Stimulated activated CD4-positive, alpha-beta T cell treated with anti-CD3 and anti-CD28 coated beads, Interleukin-12 subunit alpha, Interleukin-12 subunit beta, amount 100 ng/mL, for 48 hours (primary cell): ENCODE results near the gene CMIP.

Experiments used
- DNase-seq, 3 donors: peaks; one replicate each; pipeline ENCODE4 v3.0.0-alpha.2; 2020; ENCODE audit warnings: low read depth in 2 of 3, low spot score in 1 of 3

The CMIP gene

DNA sequence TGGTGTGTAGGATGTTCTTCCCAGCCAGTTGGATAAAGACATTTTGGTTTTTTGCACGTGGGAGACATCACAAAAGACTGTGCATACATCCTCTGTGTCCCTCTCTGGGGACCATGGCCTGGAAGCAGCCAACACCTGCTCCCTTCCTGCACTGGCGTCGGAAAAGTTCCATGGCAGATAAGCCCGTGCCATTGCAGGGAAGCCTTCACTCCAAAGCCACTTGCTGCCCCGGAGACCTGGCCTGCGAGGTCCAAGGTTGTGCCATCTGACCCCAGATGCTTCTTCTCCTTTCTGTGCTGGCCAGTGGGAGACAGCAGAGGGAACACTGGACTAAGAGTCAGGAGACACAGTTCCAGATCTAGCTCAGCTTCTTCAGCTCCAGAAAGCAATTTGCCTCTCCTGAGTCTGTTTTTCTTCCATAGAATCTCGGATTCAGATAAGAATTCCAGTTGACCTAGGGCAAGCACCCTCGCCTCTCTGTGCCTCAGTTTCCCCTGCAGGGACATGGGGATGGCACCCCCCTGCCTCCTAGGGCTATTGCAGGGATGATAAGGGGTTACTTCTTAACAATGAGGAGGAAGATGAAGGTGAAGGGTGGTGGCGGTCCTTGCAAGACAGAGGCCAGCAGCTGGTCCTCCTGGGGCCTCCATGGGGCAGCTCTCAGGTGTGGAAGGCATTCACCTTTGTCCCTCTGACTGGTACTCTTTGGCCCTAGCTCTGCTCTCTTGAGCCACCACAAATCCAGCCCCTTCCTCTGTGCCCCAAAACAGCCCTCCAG lies 134.2 kb downstream of the CMIP start:
- no peak for DNase-seq

DNA sequence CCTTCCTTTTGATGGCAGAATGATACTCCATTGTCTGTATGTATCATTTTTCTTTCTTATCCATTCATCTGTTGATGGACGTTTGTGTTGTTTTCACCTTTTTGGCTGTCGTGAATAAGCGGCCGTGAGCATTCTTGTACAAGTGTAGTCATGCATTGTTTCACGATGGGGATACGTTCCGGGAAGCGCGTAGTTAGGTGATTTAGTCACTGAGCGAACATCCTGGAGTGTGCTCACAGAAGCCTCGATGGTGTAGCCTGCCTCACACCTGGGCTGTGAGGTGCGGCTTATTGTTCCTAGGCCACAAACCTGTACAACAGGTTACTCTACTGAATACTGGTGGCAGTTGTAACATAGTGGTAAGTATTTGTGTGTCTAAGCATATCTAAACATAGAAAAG lies 136.5 kb downstream of the CMIP start:
- DNase-seq: no peak

DNA sequence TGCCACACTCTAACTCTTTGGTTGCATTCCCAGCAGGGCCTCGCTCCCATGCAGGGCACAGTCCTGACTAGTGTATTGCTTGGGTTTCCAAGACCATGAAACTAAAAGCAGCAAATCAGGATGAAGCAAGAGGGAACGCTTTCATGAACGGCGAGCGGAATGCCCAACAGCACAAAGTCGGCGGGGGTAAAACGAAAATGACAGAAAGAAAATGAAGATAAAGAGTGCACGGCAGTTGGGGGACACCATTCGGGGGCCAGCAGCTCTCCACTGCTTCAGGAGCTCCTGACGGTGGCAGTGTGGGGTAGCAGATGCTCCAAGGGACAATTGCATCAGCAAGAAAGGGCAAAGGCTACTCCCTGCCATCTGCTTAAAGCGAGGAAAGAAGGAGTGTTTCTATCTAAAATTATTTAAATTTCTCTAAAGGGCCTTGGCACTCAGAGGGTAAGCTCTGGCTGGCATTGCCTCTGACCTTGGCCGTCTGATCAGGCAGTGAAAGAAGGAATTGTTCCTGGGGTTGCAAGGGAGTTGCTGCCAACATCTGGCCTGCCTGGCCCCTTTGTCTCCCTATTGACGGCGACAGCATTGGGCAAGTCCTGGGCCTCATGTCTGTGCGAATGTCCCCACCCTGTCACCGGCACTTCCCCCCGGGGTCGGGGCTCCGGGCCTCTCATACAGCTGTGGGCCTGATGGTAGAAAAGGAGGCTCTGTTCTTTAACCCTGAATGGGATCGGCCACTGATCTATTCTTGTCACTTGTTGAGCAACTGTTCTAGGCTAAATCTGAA lies 138.2 kb downstream of the CMIP start:
- DNase-seq: no peak

DNA sequence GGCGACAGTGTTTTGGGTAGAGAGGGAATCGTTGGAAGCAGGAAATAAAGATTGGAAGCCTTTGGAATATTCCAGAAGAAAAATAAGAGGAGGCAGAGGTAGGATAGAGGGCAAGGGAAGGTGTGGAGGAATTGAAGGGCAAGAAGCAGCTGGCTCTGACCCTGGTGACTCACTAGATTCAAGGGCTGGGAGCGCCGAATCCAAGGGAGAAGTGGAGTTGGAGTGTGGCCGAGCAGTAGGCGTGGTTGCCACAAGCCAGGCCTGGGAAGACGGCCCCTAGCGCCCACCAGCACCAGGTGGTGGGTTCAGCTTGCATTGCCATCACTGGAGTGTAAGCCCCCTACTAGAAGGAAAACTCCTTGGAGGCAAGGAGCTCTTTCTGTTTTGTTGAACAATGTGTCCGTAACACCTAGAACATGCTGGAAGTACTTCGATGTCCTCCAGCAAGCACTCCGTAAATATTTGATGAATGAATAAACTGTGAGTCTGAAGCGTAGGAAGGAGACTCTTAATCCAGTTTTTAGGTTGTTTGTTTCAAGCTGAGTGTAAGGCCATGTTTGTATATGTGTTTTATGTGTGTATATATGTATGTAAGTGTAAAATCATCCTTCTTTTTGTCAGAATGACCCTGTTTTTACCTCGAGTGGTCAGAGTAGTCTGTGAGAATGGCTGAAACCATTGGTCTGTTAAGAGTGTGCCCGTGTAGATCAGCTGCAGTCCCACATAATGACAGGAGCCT lies 139.5 kb downstream of the CMIP start:
- DNase-seq: no peak

DNA sequence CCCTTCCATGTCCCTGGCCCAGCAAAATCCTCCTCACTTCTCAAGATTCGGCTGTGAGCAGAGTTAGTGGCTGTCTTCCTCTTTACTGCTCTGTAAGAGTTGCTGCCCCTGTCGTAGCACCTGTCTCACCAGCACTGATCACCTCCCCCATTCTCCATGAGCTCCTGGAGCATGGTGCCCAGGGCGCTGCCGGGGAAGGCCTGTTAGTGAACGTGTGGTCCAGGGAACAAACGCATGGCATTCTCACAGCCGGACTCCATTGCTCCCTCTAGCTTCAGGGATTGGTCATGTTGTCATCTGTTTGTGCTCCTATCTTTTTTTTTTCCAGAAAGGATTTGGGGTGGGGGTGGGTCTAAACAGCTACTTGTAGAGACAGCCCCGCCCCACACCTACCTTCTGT lies 141.2 kb downstream of the CMIP start:
- DNase-seq: no peak

DNA sequence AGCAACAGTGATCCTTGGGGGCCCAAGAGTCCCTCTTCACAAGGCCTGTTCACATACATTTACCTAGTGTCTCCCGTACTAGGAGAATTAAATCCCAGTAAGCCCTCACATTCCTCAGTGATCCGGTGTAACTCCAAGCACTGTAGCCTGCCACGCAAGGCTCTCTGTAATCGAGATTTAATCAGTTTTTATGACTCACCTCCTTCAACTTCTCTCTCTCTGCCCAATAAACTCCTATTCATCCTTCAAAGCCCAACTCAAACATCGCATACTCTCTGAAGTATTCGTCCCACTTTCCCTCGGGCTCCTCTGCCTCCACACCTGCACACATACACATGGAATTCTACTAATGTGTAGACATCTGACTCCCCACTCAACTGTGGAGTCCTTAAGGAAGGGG lies 141.8 kb downstream of the CMIP start:
- DNase-seq: no peak

DNA sequence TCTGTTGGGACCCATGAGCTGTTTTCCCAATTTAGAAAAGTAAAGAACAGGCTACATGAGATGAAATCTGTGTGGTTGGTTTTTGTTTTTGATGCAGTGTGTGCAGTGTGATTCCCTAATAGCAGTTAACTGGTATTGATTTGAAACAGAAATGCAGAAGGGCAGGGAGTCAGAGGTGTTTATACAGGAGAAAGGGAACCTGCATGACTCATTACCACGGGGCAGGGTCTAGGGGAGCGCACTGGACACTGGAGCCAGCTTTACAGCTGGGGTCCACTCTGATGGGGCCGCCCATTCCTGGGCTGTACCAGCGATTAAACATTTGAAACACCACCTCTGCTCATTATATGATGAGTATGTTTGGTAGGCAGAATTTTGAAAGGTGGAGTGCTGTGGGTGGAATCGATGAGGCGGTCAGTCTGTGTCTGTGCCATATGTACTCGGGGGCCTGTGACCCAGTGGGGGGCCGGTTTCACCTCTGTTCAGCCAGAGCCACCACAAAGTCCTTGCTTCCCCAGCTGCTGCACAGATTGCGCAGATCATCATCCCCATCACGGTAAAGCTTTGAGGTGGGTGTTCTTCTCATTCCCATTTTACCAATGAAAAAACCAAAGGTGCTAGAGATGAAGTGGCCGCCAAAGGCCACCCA lies 142.5 kb downstream of the CMIP start:
- no peak for DNase-seq

DNA sequence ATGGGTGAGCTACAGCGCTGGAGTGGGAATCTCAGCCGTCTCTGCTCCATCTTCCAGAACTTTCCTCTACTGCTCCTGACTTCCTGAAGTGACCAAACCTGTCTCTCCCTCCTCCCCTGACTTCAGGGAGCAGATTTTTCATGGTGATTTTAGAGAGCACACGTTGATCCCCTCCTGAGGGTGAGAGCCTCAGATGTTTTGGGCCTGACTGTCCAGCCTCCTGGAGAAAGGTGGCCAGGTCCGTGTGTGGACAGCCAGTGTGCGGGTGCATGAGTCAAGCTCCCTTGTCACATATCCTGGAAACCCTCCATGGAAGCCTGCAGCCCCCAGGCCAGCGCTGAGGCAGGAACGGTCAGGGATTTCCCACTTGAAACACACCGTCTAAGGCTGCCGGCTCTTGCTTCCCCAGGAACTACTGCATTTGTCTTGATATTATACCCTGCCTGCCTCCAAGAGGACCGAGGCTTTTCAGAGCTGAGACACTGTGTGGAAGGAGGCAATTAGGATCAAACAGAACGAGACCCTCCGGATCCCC lies 143.1 kb downstream of the CMIP start:
- DNase-seq: no peak

DNA sequence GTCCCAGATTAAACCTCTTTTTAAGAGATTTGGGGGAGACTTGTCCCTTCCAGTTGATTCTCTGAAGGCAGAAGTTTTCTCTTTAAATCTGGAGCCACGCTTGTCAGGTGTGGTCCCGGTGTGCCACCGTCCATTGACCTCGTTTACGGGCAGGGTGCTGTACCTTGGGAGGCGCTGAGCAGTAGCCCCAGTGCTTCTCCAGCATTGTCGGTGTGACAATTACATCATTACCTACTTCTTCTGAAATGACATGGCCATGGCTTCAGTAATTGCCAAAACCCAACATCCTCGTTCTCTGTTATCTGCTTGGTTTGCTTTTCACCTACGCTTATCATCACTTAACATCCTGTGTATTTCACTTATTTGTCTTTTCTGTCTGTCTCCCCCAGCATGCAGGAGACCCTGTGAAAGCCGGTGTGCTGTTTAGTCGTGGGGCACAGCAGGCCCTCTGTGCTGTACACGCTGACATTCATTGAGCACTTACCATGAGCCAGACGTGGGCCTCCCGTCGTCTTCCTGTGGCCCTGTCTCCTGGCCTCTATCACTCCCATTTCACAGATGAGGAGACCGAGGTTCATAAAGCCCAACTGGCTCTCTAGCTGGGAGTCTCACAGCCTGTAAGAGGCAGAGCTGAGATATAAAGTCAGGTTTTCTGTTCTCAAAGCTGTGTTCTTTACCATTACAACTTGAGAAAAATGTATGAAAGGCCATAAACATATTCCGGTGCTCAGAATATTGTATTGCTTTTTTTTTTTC lies 143.9 kb downstream of the CMIP start:
- no peak for DNase-seq

DNA sequence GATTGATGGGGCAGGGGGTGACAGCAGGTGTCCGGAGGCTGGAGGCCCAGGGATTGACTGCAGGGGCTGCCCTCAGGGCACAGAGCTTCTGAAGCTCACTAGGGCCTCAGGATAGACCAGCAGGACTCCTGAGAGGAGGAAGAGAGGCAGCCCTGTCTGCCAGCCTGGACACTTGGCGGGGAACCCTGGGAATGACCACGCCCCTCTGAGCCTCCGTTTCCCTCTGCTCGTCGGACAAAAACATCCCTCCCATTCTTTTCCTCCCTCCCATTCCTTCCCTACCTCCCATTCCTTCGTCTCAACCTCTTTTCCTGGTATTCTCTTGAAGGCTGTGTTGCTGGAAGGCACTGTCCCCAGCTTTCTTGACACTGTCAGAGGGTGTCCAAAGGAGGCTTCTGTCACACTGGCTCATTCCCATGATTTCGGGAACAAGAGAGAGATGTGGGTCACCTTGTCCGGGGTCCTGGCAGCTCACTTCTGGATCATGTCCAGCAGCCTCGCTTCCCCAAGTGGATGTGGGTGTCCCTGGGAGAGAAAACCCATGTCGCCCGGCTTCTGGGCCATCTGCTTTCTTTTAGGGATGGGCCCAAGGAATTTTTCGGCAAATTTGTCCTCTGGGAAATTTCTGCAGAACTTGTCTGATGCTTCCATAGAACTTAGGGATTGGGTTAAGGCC lies 145.5 kb downstream of the CMIP start:
- no peak for DNase-seq

DNA sequence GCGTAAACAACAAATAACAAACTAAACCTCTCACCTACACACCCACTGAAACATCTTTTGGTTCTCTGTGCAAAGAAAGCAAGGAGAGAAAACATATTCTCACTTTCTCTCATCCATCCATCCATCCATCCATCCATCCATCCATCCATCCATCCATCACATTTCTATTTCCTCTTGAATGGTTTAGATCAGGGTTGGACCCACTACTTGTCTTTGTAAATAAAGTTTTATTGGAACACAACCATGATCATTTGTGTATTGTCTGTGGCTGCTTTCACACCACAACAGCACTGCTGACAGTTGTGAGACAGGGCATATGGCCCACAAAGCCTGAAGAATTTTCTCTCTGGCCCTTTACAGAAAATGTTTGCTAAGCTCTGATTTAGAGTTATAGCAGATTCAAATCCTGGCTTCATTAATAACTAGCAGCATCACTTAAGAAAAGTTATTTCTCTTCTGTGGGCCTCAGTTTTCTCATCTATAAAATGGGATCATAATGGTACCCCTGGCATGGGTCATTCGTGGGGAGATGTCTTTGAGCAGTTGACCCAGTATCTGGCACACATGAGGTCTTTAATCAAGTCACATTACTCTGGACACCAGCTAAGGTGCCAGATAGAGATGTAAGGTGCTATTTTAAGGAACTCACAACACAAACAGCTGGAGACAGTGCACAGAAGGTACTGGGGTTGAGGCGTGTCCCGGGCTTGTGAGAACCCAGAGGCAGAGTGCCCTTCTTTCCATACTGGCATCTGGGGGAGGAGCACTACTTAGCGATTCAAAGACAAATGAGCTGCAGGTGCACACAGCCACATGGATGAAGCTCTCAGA lies 146.3 kb downstream of the CMIP start:
- DNase-seq: no peak

DNA sequence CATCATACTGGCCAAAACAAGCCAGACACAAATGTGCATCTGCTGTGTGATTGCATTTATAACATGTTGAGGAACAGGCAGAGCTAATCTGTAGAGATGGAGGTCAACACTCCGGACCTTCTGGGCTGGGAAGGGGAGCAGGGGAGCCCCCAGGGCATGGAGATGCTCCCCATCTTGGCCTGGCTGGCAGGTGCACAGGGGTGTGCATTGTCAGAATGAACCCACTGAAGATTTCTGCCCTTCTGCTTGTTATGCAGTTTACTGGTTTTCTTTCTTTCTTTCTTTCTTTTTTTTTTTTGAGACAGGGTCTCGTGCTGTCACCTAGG lies 146.9 kb downstream of the CMIP start:
- DNase-seq: no peak

DNA sequence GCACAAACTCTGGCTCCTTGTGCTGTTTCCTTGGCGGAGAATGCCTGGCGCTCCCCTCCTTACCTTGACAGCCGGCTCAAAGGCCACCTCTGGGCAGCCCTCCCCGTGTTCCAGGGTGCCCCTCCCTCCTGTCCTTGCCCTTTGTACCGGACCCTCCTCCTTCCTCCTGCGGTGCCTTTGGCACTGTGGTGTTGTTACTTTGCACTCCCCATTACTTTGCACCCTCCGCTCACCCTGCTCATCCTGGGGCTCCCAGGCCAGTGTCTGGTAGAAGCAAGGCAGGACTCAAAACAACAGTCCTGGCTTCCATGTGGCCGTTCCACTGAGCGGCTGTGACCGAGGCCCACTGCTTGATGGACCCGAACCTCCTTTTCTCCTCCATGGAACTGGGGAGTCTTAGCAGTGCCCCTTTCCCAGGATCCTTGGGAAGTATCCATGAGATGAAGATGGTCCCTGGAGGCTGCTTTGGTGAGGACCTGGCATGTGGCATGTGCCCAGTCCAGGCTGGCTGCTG lies 147.8 kb downstream of the CMIP start:
- no peak for DNase-seq

DNA sequence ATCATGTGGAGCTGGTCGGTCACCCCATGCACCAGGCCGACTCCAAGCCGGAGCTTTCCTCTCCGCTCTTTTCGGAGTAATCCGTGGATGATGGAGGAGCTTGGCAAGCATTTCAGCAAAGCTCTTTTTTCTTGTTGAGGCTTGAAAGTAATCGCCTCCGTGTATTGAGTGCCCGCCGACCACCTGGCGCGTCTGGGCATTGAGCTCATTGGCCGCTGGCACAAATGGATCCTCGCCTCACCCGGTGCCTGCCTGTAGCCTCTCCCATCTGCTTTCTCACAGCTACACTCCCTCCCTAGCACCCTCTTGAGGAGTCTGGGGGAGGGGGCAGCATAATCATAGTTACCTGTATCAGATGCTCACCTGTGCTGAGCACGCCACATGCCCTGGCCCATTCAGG lies 148.9 kb downstream of the CMIP start:
- no peak for DNase-seq

DNA sequence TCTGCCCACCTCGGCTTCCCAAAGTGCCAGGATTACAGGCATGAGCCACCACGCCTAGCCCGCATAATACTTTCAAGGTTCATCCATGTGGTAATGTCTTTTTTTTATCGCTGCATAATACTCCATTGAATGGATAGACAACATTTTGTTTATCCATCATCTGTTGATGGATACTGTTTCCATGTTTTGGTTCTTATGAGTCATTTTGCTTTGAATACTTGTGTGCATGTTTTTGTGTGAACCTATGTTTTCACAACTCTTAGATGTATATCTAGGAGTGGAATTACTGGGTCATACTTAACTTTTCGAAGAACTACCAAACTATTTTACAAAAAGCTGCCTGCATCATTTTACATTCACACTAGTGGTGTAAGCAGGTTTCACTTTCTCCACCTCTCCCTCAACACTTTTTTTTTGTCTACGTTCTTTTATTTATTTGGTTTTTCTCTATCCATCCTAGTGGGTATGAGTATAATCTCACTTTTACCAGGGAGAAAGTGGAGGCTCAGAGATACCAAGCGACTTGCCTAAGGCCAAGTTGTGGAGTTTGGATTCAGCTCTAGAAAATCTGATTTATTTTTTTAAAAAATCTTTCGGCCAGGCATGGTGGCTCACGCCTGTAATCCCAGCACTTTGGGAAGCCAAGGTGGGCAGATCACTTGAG lies 151.2 kb downstream of the CMIP start:
- DNase-seq: no peak

DNA sequence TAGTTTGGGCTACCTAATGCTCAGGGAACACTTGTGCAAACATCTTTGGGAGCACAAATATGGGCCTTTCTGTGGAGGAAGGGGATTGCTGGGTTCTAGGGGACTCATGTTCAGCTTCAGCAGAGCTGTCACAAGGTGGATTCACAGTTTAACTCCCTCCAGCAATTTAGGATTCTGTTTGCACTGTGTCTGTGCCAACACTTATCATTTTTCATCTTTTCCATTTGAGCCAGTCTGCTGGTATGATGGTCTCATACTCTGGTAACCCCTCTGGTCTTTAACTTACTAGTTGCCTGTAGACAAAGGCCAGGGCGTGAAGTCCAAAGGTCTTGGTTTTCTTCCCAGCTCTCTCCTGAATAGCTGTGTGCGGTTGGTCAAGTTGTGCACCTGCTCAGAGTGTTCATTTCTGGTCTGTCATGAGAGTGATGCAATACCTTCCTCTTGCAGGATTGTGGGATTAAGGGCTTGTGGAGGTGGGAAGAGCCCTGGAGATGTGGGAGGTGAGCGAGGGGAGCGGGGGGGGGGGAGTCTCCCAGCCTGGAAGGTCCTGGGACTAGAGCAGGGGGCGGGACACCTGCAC lies 152.6 kb downstream of the CMIP start:
- DNase-seq: no peak

DNA sequence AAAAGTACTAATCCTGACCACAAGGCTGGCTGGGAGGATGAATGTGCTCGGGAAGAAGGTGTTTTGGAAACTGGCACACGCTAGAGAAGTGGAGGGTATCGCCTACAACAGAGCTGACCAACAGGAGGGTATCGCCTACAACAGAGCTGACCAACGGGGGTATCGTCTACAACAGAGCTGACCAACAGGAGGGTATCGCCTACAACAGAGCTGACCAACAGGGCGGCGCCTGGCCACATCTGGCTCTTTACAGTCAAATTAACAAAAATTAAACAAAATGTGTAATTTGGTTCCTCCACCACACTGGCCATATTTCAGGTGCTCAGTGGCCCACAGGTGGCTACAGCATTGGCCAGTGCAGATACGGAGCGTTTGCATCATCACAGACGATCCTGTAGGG lies 153.5 kb downstream of the CMIP start:
- no peak for DNase-seq
